ENCODE data around the gene PRKAG1.

- TF ChIP-seq POLR2A (IDR thresholded peaks at IDR 0.05) (no peak), CTCF (IDR thresholded peaks at IDR 0.05) (no peak)
These were observed 24.7 kb upstream of the PRKAG1 start for GRCh38 chr12:49043241-49043640.

All from Peyer's patch (tissue), 4 donors.